RWPE1 (cell line): ENCODE measurements around the gene ATOSB.

Experiments used
- CTCF ChIA-PET: fragments of 350-600 bp; sonication (Branson Sonifier 250); formaldehyde crosslinking; extraction: SDS; loops from one replicate; lab custom pipeline; 2021; lab: Yijun Ruan, JAX
- POLR2A ChIA-PET: fragments of 400-600 bp; formaldehyde crosslinking; extraction: SDS; loops from one replicate; lab custom pipeline; 2020; ENCODE audit warnings: antibody characterized with exemption; ENCODE audit not compliant: low non-redundant PET; lab: Yijun Ruan, JAX
- DNase-seq: peaks from one replicate; pipeline ENCODE4 v3.0.0; 2012; ENCODE audit warnings: low spot score
- H3K27ac ChIP-seq: fragments of 450-650 bp; 2 replicates; pipeline ENCODE4 v1.5.1; 2017
- CTCF ChIP-seq: fragments of 450-650 bp; conservative IDR thresholded peaks from 2 replicates; pipeline ENCODE4 v1.5.1; 2017; ENCODE audit warnings: low read depth, mild to moderate bottlenecking

Gene ATOSB

GRCh38 chr9:35108461-35108860 is 7.2 kb downstream of the ATOSB start:
- ChIA-PET POLR2A (interaction anchor here (0.6 kb wide), 1 partner anchor 68 kb away, joined by 5 read pairs; no protein-coding TSS in a partner anchor), CTCF (interaction anchor here (0.6 to 0.9 kb wide), 3 partner anchors 9 to 52 kb away, joined by 3 to 5 read pairs (median 3); partner anchors contain the start of gene FANCG)
- no peak for TF ChIP-seq CTCF
- DNase-seq = no peak
- H3K27ac ChIP-seq = no peak overlapping the region

- POLR2A ChIA-PET = no interaction called here
- H3K27ac ChIP-seq = no peak overlapping the region
- TF ChIP-seq CTCF = no peak
- no peak for DNase-seq
- CTCF ChIA-PET = interaction anchor here (0.6 to 0.9 kb wide), 2 partner anchors 9 to 172 kb away, joined by 3 read pairs; no protein-coding TSS in a partner anchor
These were observed 8.1 kb downstream of the ATOSB start for GRCh38 chr9:35107297-35108290.

- H3K27ac ChIP-seq = peak overlapping the region; percentile 83; the same call in 1 of the 2 replicates
- ChIA-PET POLR2A (no interaction called here), CTCF (interaction anchor here (0.6 kb wide), 1 partner anchor 10 kb away, joined by 3 read pairs; the partner anchor contains the start of gene PIGO)
- TF ChIP-seq CTCF = no peak
- no peak for DNase-seq
These were observed 9.3 kb downstream of the ATOSB start for GRCh38 chr9:35106343-35106730.

GRCh38 chr9:35105571-35106342 is 9.9 kb downstream of the ATOSB start:
- TF ChIP-seq CTCF = no peak
- DNase-seq = no peak
- H3K27ac ChIP-seq = peak overlapping the region; percentile 83
- POLR2A ChIA-PET = no interaction called here
- CTCF ChIA-PET = no interaction called here

- DNase-seq = no peak
- TF ChIP-seq CTCF = no peak
- ChIA-PET POLR2A (no interaction called here), CTCF (no interaction called here)
- H3K27ac ChIP-seq = peak overlapping the region; percentile 83
These were observed 10.5 kb downstream of the ATOSB start for GRCh38 chr9:35105126-35105525.

- CTCF ChIA-PET = no interaction called here
- peak overlapping the region; percentile 83 for H3K27ac ChIP-seq
- no peak for TF ChIP-seq CTCF
- POLR2A ChIA-PET = no interaction called here
- DNase-seq = no peak
These were observed 11.1 kb downstream of the ATOSB start for GRCh38 chr9:35104586-35104985.
